ENCODE results near the gene CAMK2N1. TPM values are rescaled to one million over a fixed set of nuclear protein-coding genes. Genes with fewer than 3 reads are reported as not detected.

CAMK2N1 gene
- total RNA-seq, 1 experiment from 2014 or later, result 55.0 TPM

- intact Hi-C loops (cut with micrococcal nuclease; ENCODE audit: unreplicated experiment), result no loop called here
- H3K4me3 ChIP-seq (ENCODE audit: low read depth, low read length), result no peak overlapping the region
- TF ChIP-seq CTCF (IDR thresholded peaks at IDR 0.05; ENCODE audit: insufficient read depth in 1 of 2, low read depth in 1 of 2, low read length in 1 of 2, severe bottlenecking in 1 of 2, unreplicated experiment in 1 of 2), result no peak
- no peaks in the 10 kb centered on the region for H3K27me3 ChIP-seq (replicated peaks; ENCODE audit: control insufficient read depth, insufficient read depth, low read length)
- ChIA-PET CTCF (no interaction called here), POLR2A (interaction anchor here (0.7 kb wide), 1 partner anchor 249 kb away, joined by 5 read pairs; no protein-coding TSS in a partner anchor)
- peaks cover 33% of the 10 kb centered on the region for H3K4me1 Mint-ChIP-seq (ENCODE audit: low read depth, unreplicated experiment)
- no peaks in the 10 kb centered on the region for H3K9me3 Mint-ChIP-seq (ENCODE audit: unreplicated experiment)
- H3K27ac Mint-ChIP-seq (ENCODE audit: unreplicated experiment), result no peak overlapping the region
- no peaks in the 10 kb centered on the region for H3K9me3 ChIP-seq
- no peaks in the 10 kb centered on the region for H3K36me3 Mint-ChIP-seq (ENCODE audit: insufficient read depth, unreplicated experiment)
- peaks cover 57% of the 10 kb centered on the region for H3K4me1 ChIP-seq
- no TSS peak for BruUV-seq (replicated peaks)
- no peaks in the 10 kb centered on the region for H3K27me3 Mint-ChIP-seq (ENCODE audit: insufficient read depth, unreplicated experiment)
- H3K4me3 Mint-ChIP-seq (ENCODE audit: unreplicated experiment), result peak overlapping the region; percentile 56
- no peak for DNase-seq
- H3K36me3 ChIP-seq (ENCODE audit: control insufficient read depth, insufficient read depth, low read length), result no peaks in the 10 kb centered on the region
These were observed 11.0 kb downstream of the CAMK2N1 start for GRCh38 chr1:20474996-20475395.

- no peak overlapping the region for H3K4me3 Mint-ChIP-seq (ENCODE audit: unreplicated experiment)
These were observed 11.6 kb downstream of the CAMK2N1 start for GRCh38 chr1:20474333-20474975.

GRCh38 chr1:20473894-20474293 is 12.1 kb downstream of the CAMK2N1 start:
- H3K36me3 Mint-ChIP-seq (ENCODE audit: insufficient read depth, unreplicated experiment), result no peaks in the 10 kb centered on the region
- TF ChIP-seq CTCF (IDR thresholded peaks at IDR 0.05; ENCODE audit: insufficient read depth in 1 of 2, low read depth in 1 of 2, low read length in 1 of 2, severe bottlenecking in 1 of 2, unreplicated experiment in 1 of 2), result no peak
- no peaks in the 10 kb centered on the region for H3K27me3 Mint-ChIP-seq (ENCODE audit: insufficient read depth, unreplicated experiment)
- no peak overlapping the region for H3K27ac Mint-ChIP-seq (ENCODE audit: unreplicated experiment)
- peaks cover 27% of the 10 kb centered on the region for H3K4me1 Mint-ChIP-seq (ENCODE audit: low read depth, unreplicated experiment)
- no peak for DNase-seq
- ChIA-PET CTCF (no interaction called here), POLR2A (no interaction called here)
- no peaks in the 10 kb centered on the region for H3K9me3 Mint-ChIP-seq (ENCODE audit: unreplicated experiment)
- no peaks in the 10 kb centered on the region for H3K27me3 ChIP-seq (replicated peaks; ENCODE audit: control insufficient read depth, insufficient read depth, low read length)
- H3K4me1 ChIP-seq, result peaks cover 46% of the 10 kb centered on the region
- BruUV-seq (replicated peaks), result no TSS peak
- intact Hi-C loops (cut with micrococcal nuclease; ENCODE audit: unreplicated experiment), result no loop called here
- no peaks in the 10 kb centered on the region for H3K9me3 ChIP-seq
- H3K4me3 ChIP-seq (ENCODE audit: low read depth, low read length), result no peak overlapping the region
- H3K36me3 ChIP-seq (ENCODE audit: control insufficient read depth, insufficient read depth, low read length), result no peaks in the 10 kb centered on the region
- H3K4me3 Mint-ChIP-seq (ENCODE audit: unreplicated experiment), result no peak overlapping the region

More at GRCh38 chr1:20474333-20474975, 11.6 kb downstream of the CAMK2N1 start:
- BruUV-seq (replicated peaks), result no TSS peak
- no peaks in the 10 kb centered on the region for H3K27me3 Mint-ChIP-seq (ENCODE audit: insufficient read depth, unreplicated experiment)
- H3K4me1 Mint-ChIP-seq (ENCODE audit: low read depth, unreplicated experiment), result peaks cover 27% of the 10 kb centered on the region
- CTCF ChIA-PET, result no interaction called here
- Histone ChIP-seq H3K27me3 (replicated peaks; ENCODE audit: control insufficient read depth, insufficient read depth, low read length) (no peaks in the 10 kb centered on the region), H3K4me3 (ENCODE audit: low read depth, low read length) (no peak overlapping the region), H3K4me1 (peaks cover 52% of the 10 kb centered on the region), H3K36me3 (ENCODE audit: control insufficient read depth, insufficient read depth, low read length) (no peaks in the 10 kb centered on the region), H3K9me3 (no peaks in the 10 kb centered on the region)
- no peak for TF ChIP-seq CTCF (IDR thresholded peaks at IDR 0.05; ENCODE audit: insufficient read depth in 1 of 2, low read depth in 1 of 2, low read length in 1 of 2, severe bottlenecking in 1 of 2, unreplicated experiment in 1 of 2)
- POLR2A ChIA-PET, result no interaction called here
- DNase-seq, result no peak
- no peak overlapping the region for H3K27ac Mint-ChIP-seq (ENCODE audit: unreplicated experiment)
- no peaks in the 10 kb centered on the region for H3K36me3 Mint-ChIP-seq (ENCODE audit: insufficient read depth, unreplicated experiment)
- H3K9me3 Mint-ChIP-seq (ENCODE audit: unreplicated experiment), result no peaks in the 10 kb centered on the region
- intact Hi-C loops (cut with micrococcal nuclease; ENCODE audit: unreplicated experiment), result no loop called here
